ENCODE measurements around the gene ZNF653.
A peak's percentile ranks its signal among the peaks of the same experiment; 100 is the strongest.

The ZNF653 gene

DNA sequence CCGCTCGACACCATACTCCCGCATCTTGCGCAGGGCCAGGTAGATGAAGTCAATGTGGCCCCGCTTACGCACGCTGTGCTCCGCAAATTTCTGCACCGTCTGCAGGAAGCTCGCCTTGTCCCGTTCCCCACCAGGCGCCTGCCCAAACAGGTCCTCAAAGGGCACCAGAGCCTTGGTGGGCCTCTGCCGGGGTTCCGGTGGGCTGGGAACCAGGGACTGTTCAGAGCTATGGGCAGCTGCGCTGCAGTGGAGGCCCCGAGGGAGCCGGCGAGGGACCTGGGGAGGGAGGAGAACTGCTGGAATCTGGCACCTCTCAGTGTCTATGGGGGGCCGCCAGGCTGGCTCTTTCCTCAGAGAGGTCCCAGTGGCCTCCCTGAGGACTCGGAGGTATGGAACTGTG lies 8.3 kb upstream of the ZNF653 start:
- no peak for DNase-seq

DNA sequence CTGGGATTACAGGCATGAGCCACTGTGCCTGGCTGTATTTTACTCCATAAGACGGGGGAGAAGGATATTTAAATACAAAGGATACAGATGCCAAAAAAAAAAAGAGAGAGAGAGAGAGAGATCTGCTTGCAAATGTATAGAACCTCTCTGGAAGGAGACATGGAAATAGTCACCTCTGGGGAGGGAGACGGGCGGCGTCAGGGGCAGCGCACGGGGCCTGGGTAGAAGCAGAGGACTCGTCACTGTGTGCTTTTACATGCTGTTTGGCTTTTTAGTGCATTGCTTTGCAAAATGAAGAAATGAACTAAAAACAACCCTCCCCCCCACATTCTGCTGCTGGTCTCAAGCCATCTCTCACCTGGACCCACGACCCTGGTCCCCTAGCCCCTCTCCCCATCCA lies 4.8 kb upstream of the ZNF653 start:
- DNase-seq: no peak

DNA sequence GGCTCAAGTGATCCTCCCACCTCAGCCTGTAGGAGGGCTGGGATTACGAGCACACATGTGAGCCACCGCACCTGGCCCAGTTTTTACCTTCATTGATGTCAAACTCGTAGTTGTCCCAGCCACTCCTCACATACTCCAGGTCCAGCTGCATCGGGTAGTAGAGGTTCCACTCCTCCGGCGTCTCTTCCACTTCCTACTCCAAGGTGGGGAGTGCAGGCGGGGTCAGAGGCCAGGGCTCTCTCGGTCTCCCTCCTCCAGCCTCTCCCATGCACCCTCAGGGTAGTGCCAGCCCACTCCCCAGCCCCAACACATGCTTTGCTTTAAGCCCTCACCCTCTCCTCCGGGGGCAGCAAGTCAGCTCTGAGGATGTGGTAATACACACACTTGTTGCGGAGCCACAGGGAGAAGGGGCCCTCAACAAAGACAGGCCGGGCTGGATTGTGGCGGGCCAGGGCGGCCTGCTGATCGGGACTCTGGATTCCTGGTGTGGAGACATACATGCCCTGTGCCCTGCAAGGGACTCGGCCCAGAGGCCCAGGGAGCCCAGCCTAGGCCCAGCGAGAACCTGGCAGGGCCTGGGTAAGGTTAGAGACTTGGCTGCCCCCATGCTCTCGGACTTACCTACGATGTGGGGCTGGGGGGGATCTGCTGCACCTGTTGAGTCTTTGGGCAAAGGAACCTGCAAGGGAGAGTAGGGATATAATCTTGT lies 1.9 kb upstream of the ZNF653 start:
- no peak for DNase-seq

DNA sequence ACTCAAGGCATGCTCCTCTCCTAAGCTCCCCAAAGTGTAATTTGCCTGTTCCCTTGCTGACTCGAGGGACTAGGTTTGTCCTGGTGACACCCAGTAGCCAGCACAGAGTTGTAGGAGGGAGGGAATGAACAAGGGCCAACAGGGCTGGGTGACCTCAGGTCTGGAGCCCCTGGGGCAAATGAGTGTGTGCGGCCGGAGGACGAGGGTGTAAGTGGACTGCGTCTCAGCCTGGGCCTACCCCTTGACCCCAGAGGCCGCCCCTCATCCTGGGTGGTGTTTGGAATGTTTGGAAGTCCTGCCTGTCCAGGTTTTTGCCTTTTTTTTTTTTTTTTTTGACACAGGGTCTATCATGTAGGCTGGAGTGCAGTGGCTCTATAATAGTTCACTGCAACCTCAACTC lies 1.3 kb upstream of the ZNF653 start:
- no peak for DNase-seq

DNA sequence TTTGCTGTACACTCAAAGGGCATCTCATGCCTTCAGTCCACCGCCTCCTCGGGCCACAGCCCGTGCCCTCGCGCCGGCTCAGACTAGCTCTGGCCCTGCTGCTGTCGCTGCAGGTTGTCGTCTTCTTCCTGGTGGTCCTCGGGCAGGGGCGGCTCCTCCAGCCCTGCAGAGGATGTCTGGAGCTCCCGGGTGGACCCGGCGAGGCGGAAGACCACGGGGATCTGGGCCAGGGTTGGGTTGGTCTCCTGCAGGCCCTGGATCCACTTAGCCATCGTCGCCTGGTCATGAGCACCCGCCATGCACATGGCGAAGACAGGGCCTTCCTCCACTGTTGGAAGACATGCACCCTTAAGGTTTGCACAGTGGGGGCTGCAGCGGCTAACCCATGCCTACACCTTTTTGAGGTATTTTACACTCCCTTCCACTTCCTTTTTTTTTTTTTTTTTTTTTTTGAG lies 489 bp upstream of the ZNF653 start:
- no peak for DNase-seq

DNA sequence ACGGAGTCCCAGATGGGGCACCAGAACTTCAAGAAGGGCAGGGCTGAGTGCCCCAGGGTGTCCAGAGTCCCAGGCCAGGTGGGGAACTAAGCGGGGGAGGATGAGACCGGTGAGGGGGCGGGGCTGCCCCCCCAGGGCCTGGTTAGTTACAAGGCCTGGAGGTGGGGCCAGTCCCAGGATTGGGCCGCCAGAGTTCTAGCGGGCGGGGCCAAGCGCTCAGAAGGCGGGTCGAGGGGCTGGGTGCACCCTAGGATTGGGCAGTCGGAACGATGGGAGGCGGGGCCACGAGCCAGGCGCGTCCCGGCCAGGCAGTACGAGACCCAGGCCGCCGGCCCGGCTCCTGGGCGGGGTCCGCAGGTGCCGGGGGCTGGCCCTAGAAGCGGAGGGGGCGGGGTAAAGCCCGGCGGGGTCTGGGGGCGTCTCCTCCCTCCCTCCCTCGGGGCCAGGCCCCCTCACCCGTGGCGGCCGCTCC lies 571 bp downstream of the ZNF653 start:
- peak; percentile 89 for DNase-seq

DNA sequence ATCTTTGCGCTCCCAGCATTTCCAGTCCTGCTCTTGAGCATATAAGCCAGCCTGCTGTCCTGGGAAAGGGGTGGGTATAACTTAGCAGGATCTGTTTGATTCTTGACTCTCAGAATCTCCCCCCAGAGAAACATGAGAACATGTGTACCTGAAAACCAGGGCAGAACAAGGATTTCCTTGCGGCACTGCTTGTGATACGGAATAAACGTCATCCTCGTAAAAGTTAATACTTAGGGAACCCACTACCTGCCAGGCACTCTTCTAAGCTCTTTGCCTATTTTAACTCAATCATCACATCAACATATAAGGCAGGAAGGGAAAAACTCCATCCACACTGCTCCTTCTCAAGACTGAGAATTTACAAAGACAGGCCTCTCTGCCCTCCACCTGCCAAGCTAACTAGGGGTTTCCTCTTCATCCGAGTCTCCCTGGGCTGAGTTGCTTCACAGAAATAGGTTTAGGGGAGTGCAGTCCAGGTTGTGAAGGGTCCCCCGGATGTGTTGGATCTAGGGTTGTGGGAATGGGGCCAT lies 1.1 kb downstream of the ZNF653 start:
- no peak for DNase-seq

DNA sequence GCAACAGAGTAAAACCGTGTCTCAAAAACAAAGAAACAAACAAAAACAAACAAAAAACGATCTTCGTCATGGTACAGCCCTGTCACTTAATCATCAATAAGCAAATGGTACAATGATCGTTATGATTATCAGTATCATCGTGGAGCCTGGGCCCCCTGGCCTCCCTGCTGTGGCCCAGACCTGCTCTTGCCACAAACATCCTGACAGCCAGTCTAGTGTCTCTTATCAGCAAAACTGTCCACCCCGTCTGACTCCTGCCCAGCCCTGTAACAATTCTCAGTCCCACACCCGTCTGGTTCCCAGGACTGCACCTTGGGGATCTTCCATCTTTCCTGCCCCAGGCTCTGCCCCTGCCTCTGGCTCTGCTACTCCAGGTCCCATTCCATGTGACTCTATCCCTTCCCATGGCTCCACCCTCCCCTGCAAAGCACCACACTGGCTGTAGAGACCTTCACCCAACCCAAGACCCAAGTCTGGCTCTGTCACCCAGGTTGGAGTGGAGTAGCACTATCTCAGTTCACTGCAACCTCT lies 5.7 kb downstream of the ZNF653 start:
- no peak for DNase-seq

DNA sequence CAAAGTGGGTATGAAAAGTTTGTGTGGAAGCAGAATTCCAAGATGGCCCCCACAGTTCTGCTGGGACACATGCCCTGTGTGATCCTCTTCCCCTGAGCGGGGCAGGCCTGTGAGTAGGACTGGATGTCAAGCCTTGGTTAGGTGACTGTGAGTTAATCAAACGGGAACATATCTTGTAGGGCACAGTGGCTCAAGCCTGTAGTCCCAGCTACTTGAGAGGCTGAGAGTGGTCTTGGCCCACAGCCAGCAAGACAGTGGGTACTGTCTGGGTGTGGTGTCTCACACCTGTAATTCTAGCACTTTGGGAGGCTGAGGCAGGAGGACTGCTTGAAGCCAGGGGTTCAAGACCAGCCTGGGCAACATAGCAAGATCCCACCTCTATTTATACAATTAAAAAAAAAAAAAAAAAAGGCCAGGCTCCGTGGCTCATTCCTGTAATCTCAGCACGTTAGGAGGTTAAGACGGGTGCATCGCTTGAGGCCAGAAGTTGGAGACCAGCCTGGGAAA lies 6.4 kb downstream of the ZNF653 start:
- no peak for DNase-seq

DNA sequence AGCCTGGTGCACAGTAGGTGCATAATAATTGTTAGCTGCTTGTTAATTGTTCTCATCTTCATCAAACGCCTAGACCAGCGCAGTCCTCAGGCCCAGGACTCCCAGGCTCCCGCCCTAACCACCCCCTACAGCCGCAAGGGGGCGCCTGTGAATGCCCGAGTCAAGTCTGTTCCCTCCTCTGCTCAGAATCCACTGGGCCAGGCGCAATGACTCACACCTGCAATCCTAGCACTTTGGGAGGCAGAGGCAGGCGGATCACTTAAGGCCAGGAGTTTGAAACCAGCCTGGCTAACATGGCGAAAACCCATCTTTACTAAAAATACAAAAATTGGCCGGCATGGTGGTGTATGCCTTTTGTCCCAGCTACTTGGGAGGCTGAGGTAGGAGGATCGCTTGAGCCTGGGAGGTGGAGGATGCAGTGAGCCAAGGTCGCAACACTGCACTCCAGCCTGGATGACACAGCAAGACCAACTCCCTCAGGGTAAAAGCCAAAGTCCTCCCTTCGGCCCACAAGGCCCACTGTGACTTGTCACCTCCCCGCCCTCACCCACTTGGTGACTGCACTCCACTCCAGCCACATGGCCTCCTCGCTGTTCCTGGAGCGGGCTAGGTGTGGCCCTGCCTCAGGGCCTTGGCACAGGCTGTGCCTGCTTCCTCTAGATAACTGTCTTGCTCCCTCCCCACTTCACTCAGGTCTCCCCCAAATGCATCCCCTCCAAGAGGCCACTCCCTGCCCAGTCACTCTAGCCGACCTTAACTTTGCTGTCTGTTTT lies 9.1 kb downstream of the ZNF653 start:
- peak; percentile 37 for DNase-seq

DNA sequence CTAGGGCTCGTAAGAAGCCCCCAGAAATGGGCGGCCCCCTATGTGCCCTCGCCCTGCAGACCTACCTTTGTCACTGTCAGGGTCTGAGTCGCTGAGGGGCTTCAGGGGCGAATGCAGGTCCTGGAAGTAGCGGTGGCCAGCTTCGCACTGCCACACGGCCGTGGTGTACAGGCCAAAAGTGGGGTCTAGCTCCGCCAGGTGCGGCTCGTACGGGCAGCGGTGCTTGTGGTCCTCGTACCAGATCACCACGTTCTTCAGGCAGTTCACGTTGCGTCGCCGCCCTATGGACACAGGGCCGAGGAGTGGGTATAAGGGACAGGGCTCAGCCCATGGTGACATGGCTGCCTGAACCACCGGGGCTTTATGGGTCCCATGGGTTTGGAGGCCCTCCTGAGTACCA lies 9.8 kb downstream of the ZNF653 start:
- DNase-seq: no peak

DNA sequence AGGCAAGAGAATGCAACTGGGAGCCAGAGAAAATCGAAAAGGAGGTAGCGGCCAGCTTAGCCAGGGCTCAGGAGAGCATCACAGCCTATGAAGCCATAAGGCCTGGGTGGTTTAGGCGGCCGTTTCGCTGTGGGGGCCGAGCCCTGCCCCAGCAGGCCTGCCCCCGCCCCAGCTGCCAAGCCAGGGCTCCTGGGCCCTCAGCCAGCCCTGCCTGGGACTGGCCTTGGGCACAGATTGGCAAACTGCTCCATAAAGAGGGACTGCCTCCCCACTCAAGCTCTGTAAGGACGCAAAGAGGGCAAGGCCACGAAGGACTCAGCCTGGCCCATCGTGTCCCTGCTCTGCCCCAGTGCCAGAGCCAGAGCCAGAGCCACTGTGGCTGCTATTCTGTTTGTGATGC lies 10.2 kb downstream of the ZNF653 start:
- DNase-seq: no peak

DNA sequence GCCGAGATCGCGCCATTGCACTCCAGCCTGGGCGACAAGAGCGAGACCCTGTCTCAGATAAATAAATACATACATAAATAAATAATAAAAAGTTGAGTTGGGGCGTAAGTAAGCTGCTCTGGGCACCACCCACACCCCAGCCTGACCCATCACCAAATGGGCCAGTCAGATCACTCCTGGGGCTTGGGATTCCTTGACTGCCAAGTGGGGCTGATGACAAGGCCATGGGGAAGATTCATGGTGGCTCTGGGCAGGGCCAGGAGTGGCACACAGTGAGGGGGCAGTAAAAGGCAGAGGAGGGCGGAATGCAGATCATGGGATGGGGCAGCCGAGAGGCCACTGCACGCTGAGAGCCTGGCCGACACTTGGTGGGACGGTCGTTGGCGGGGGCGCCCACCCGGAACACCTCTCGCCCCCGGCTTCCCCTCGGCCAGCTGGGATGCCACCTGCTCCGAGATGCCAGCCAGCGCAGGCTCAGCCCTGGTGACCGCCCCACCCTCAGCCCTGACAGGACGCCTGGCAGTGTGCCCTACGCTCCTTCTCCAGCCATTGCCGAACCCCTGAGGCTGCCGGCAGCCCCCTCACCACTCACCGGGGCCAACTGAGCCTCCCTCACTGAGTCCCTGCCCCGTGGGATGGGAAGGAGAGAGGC lies 10.9 kb downstream of the ZNF653 start:
- no peak for DNase-seq

DNA sequence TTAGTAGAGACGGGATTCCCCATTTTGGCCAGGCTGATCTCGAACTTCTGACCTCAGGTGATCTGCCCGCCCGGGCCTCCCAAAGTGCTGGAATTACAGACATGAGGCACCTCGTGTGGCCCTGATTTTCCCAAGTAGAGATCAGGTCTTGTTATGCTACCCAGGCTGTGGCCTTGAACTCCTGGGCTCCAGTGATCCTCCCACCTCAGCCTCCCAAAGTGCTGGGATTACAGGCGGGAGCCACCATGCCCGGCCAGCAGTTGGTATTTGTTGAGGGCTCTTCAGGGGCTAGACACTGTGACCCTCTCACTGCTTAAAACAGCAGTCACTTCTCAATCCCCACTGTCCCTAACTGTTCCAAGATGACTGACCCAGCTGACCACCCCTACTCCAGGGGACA lies 16.3 kb downstream of the ZNF653 start:
- DNase-seq: no peak

DNA sequence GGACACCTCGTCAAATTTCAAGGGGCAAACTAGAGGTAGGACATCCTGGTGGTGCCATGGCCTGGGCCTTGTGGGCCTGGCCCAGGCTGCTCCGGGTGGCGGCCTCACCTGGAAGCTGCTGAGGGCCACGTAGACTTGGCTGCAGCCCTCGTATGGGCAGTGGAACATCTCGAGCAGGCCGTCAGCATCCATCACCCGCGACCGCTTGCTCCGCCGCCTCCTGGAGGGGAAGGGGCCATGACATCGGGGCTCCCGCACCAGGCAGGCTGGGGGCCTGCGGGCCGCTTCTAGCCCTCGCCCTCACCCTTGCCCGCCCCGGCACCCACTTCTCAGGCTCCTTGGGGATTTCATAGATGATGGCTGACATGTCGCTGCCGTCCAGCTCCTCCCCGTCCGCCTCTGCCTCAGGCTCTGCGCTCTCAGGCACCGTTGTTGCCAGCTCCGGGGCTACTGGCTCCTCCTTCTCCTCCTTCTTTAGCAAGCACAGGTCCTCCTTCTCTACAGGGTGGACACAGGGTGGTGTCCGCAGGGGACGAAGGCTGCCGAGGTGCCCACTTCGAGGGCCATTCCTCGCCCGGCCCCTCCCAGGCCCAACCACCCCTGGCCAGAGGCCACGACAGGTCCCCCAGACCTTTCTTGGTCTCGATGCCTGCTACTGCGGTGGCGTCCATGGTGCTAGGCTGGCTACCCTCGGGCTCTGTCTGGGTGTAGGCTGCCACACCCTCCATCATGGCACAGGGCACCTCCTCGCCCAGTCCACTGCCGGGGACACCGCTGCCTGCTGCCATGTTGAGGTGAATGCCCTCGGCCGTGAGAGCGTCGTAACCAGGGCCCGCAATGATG lies 18.8 kb downstream of the ZNF653 start:
- no peak for DNase-seq

DNA sequence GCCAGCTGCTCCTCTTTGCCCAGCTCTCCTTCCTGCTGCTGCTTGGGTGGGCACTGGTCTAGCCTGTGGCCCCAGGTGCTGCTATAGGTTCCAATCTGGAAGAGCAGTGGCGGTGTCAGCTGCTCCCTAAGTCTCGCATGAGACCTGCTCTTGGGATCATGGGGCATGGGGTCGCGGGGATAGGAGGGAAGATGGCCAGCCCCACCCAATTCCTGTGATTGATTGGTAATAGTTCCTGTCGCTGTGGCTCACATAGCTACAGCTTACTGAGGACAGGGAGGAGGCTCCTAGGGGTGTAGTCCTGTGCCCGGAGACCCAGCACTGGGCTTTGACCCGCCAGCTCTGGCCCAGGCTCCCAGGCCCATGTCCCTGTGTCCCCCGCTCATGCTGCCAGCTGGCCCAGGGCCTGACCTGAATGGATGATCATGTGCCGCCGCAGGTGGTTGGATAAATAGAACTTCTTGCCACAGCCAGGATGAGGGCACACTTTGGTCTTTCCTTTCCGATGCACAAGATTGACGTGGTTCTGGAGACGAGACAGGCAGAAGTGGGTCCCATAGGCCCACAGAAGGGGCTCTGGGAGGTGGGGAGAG lies 20.3 kb downstream of the ZNF653 start:
- DNase-seq: no peak

DNA sequence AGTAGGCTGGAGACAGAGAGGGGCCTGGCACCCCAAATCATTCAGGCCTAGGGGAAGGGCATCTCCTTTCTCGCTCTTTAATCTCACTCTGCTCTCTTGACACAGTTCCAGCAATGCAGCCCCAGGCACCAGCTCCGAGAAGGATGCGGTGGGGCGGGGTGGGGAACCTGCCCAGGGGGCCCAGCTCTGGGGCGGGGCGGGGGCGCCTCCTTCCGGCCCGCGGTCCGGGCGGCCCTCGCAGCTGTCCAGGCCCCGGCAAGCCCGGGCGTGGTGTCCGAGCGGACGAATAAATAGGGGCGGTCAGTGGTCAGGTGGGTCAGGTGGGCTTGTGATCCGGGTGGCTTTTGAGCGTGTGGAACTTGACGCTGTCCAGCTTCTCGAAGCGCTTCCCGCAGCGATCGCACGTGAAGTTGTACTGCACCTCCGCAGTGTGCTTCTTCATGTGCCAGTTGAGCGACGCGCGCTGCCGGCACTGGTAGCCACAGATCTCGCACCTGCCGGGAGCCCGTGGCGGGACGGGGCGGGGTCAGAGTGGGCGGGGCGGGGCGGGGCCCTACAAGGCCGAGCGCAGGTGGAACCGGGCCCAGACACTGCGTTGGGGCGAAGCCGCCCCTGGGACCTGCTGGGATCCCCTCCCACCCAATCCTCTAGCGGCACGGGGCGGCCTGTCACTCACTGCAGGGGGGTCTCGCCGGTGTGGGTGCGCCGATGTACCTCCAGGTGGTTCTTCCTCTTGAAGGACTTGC lies 22.1 kb downstream of the ZNF653 start:
- no peak for DNase-seq

DNA sequence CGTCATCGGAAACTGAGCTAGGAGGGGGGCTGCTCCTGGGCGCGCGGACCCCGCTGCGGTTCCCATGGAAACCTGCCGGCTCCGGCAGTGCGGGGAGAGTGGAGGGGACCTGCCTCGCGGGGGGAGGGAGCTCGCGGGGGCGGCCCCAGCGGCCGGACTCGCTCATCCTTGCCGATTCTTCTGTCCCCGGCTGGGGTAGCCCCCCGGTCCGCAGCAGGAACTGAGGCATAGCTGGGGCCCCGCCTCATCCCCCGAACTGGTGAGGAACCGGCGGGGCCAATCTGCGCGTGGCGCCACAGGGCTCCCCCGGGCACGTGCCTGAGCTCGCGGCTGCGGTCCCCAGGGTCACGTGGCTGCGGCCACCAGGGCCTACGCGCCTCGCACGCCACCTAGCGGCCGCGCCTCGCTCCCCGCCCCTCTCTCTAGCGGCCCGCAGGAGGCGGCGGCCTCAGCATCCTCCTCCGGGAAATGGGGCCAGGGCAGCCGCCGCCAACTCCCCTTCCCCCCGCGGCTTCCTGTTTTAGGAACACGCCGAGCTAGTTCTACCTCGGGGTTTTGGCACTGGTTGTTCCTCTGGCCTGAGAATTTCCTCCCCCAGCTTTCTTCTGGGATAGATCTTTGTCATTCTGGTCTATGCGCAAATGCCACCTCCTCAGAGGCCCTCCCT lies 23.1 kb downstream of the ZNF653 start:
- peak; percentile 12 for DNase-seq

DNA sequence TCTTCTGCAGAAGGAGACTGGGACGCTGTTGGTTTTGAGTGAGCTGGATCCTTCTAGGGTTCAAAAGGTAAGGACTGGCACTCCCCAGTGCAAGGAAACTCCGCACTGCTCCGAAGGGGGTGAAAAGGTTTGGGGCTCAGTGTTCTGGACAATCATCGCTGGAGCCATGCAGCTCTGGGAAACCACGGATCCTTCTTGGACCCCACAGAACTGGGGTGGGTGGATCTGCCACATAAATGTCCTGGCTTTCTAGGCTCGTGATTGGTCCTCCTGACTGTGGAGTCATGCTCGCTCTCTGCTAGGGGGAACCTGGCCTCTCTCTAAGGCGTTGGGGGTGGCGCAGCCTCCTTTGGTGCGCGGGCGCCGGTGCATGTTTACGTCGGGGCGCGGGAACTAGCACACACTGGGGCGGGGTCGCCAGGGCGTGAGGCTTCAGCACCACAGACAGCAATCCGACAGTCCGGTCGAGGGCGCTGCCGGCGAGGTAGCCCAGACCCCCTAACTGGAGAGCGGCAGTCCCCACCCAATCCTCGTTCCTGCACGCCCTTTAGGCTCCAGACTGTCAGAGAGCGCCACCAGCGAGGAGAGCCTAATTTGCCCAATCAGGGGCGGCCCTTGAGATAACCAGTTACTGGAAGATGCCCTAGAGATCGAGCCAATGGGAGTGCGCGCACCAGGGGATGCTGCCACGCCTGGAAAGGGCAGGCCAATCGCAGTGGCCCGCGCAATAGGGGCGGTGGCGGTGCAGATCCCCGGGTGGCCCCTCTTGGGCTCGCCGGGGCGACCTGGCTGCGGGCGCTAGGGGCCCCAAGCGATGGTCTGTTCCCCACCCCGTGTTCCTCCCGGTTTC lies 23.9 kb downstream of the ZNF653 start:
- no peak for DNase-seq
